PC-9 (cell line): ENCODE results near the gene IQSEC1. TPM values are rescaled to one million over a fixed set of nuclear protein-coding genes. Genes with fewer than 3 reads are reported as not detected.

Experiments
- BruUV-seq: library from RNA; stranded (reverse); fragments of 400-500 nt; replicated peaks from 2 replicates; lab custom pipeline; 2021; lab: Mats Ljungman, UMichigan
- CTCF ChIA-PET: fragments of 300-600 bp; sonication (Branson Sonifier 250); formaldehyde crosslinking; loops from one replicate; lab custom pipeline; 2022; ENCODE audit warnings: antibody characterized with exemption; lab: Charles Lee
- POLR2A ChIA-PET: fragments of 300-600 bp; sonication (Branson Sonifier 250); formaldehyde crosslinking; loops from one replicate; lab custom pipeline; 2022; ENCODE audit warnings: antibody characterized with exemption; ENCODE audit not compliant: unreplicated experiment; lab: Charles Lee
- DNase-seq, 2 experiments: peaks; one replicate each; pipeline versions ENCODE4 v3.0.0 to v3.0.0-alpha.2; 2015 to 2022; ENCODE audit warnings: mixed read lengths in 1 of 2
- H2AFZ ChIP-seq: fragments of 200-600 bp; sonication (generic); 2 replicates; pipeline ENCODE4 v1.8.1; 2017; ENCODE audit warnings: antibody characterized with exemption
- H3F3A ChIP-seq: fragments of 200-600 bp; sonication (generic); 2 replicates; pipeline ENCODE4 v1.8.1; 2017; ENCODE audit warnings: antibody characterized with exemption, mild to moderate bottlenecking, low read depth; ENCODE audit not compliant: insufficient read depth
- H3K27ac ChIP-seq: fragments of 200-600 bp; sonication (generic); 2 replicates; pipeline ENCODE4 v1.6.1; 2016; ENCODE audit warnings: mixed run types
- H3K27me3 ChIP-seq: fragments of 200-600 bp; sonication (generic); 2 replicates; pipeline ENCODE4 v1.6.1; 2016; ENCODE audit warnings: low read depth, mixed run types; ENCODE audit not compliant: insufficient read depth
- H3K36me3 ChIP-seq: fragments of 200-600 bp; sonication (generic); 2 replicates; pipeline ENCODE4 v1.6.1; 2016; ENCODE audit warnings: low read depth, mixed run types
- H3K4me1 ChIP-seq: fragments of 200-600 bp; sonication (generic); replicated peaks from 2 replicates; pipeline ENCODE4 v1.6.1; 2016; ENCODE audit warnings: mixed run types; ENCODE audit not compliant: insufficient read depth
- H3K4me2 ChIP-seq: fragments of 200-600 bp; sonication (generic); 2 replicates; pipeline ENCODE4 v1.6.1; 2017; ENCODE audit warnings: mixed run types
- H3K4me3 ChIP-seq: fragments of 200-600 bp; sonication (generic); 2 replicates; pipeline ENCODE4 v1.6.1; 2016; ENCODE audit warnings: mixed run types
- H3K79me2 ChIP-seq: fragments of 200-600 bp; sonication (generic); 2 replicates; pipeline ENCODE4 v1.6.1; 2017; ENCODE audit warnings: low read depth, mixed run types
- H3K9me2 ChIP-seq: fragments of 200-600 bp; sonication (generic); 2 replicates; pipeline ENCODE4 v1.8.1; 2017; ENCODE audit warnings: mild to moderate bottlenecking; ENCODE audit not compliant: insufficient read depth
- H3K9me3 ChIP-seq: fragments of 200-600 bp; sonication (generic); 2 replicates; pipeline ENCODE4 v1.8.1; 2016; ENCODE audit warnings: low read depth; ENCODE audit not compliant: insufficient read depth
- H4K20me1 ChIP-seq: fragments of 200-600 bp; sonication (generic); 2 replicates; pipeline ENCODE4 v1.8.1; 2017; ENCODE audit not compliant: insufficient read depth
- CTCF ChIP-seq: fragments of 200-600 bp; sonication (generic); conservative IDR thresholded peaks from 2 replicates; pipeline ENCODE4 v1.6.1; 2017; ENCODE audit warnings: mixed run types, antibody characterized with exemption, mild to moderate bottlenecking, moderate library complexity
- EZH2 ChIP-seq: fragments of 200-600 bp; sonication (generic); IDR thresholded peaks from 2 replicates; pipeline ENCODE4 v1.8.0; 2017; ENCODE audit warnings: antibody characterized with exemption, low read depth
- intact Hi-C: fragments of 100-400 bp; cut with micrococcal nuclease; formaldehyde crosslinking; loops from one replicate; pipeline ENCODE4 v1.10.0; 2022; ENCODE audit not compliant: unreplicated experiment
- total RNA-seq: library from RNA; stranded (reverse); gene quantifications from 2 replicates; pipeline ENCODE4 v1.2.3, GENCODE V29; 2021

Gene IQSEC1
- total RNA-seq, 1 experiment from 2014 or later, result 30.7 TPM

- Histone ChIP-seq H2AFZ (no peak overlapping the region), H3F3A (peaks cover 38% of the 10 kb centered on the region), H3K9me2 (no peaks in the 10 kb centered on the region), H3K4me3 (peak overlapping the region; percentile 32; the same call in 1 of the 2 replicates), H3K4me2 (peak overlapping the region; percentile 78), H4K20me1 (peaks cover 2% of the 10 kb centered on the region; the same call in 1 of the 2 replicates), H3K27me3 (no peaks in the 10 kb centered on the region), H3K36me3 (no peaks in the 10 kb centered on the region), H3K27ac (peak overlapping the region; percentile 91), H3K4me1 (peaks cover 53% of the 10 kb centered on the region), H3K9me3 (no peaks in the 10 kb centered on the region), H3K79me2 (peaks cover 52% of the 10 kb centered on the region)
- DNase-seq, result peak in 1 of 2 experiments; percentile 85
- no TSS peak for BruUV-seq
- ChIA-PET POLR2A (no interaction called here), CTCF (no interaction called here)
- intact Hi-C loops, result loop anchor here (5.0 to 10.0 kb wide), 5 partner anchors 96 to 464 kb away; partner anchors contain the start of gene TMEM40
- TF ChIP-seq CTCF (no peak), EZH2 (no peak)
These were observed 82.9 kb downstream of the IQSEC1 start for GRCh38 chr3:12990306-12990705.

- Histone ChIP-seq H3F3A (peaks cover 35% of the 10 kb centered on the region), H3K9me3 (no peaks in the 10 kb centered on the region), H2AFZ (no peak overlapping the region), H3K27me3 (no peaks in the 10 kb centered on the region), H3K36me3 (no peaks in the 10 kb centered on the region), H4K20me1 (peaks cover 8% of the 10 kb centered on the region; the same call in 1 of the 2 replicates), H3K9me2 (no peaks in the 10 kb centered on the region), H3K4me1 (peaks cover 50% of the 10 kb centered on the region), H3K4me2 (no peak overlapping the region), H3K27ac (peak overlapping the region; percentile 91), H3K4me3 (no peak overlapping the region), H3K79me2 (peaks cover 52% of the 10 kb centered on the region)
- no peak for DNase-seq
- no peak for TF ChIP-seq CTCF
- no peak for TF ChIP-seq EZH2
- CTCF ChIA-PET, result interaction anchor here (0.6 kb wide), 1 partner anchor 341 kb away, joined by 7 read pairs; no protein-coding TSS in a partner anchor
- POLR2A ChIA-PET, result no interaction called here
- no TSS peak for BruUV-seq
- intact Hi-C loops, result no loop called here
These were observed 84.3 kb downstream of the IQSEC1 start for GRCh38 chr3:12988728-12989454.

- Histone ChIP-seq H3K4me1 (peaks cover 43% of the 10 kb centered on the region), H3K4me3 (no peak overlapping the region), H3K4me2 (no peak overlapping the region), H3K79me2 (peaks cover 47% of the 10 kb centered on the region), H3K9me2 (no peaks in the 10 kb centered on the region), H2AFZ (no peak overlapping the region), H3K27ac (no peak overlapping the region), H3F3A (peaks cover 35% of the 10 kb centered on the region), H4K20me1 (peaks cover 17% of the 10 kb centered on the region; the same call in 1 of the 2 replicates), H3K27me3 (no peaks in the 10 kb centered on the region), H3K36me3 (no peaks in the 10 kb centered on the region), H3K9me3 (no peaks in the 10 kb centered on the region)
- CTCF ChIA-PET, result no interaction called here
- BruUV-seq, result no TSS peak
- no peak for TF ChIP-seq EZH2
- TF ChIP-seq CTCF, result no peak
- DNase-seq, result no peak
- intact Hi-C loops, result no loop called here
- POLR2A ChIA-PET, result no interaction called here
These were observed 85.6 kb downstream of the IQSEC1 start for GRCh38 chr3:12987602-12988001.
